Muscle of back (tissue), 13 donors: Measurements from ENCODE around the gene KRT6A. TPM values are rescaled to one million over a fixed set of nuclear protein-coding genes. Genes with fewer than 3 reads are reported as not detected.

Experiments
- DNase-seq, 3 donors: peaks; one replicate each; pipeline versions ENCODE4 v3.0.0 to v3.0.0-alpha.2; 2013
- long read RNA-seq, 9 donors: transcript quantifications; one replicate each; lab custom pipeline, GENCODE V29; 2026
- polyA plus RNA-seq, 10 donors: library from polyadenylated mRNA; unstranded; fragments of 120-200 nt; gene quantifications; one replicate each; pipeline ENCODE4 v1.2.1, GENCODE V29; 2013; ENCODE audit not compliant: insufficient read length in 10 of 10

The KRT6A gene
- 10 to 100 TPM in 2 of 10 donors, under 1 TPM in 1, not detected in 7; 0.20 to 38.7 (median 20.8) TPM for polyA plus RNA-seq
- long read RNA-seq, donor 1 = 0 reads
- long read RNA-seq, donor 2 = 0 reads
- long read RNA-seq, donor 3 = 0 reads
- long read RNA-seq, donor 4 = 0 reads
- long read RNA-seq, donor 5 = 0 reads
- long read RNA-seq, donor 6 = 0 reads
- long read RNA-seq, donor 7 = 0 reads
- long read RNA-seq, donor 8, partial matches to known transcripts = 12 of 15 reads
- long read RNA-seq, donor 8, other reads (novel, unspliced or antisense) = 0 of 15 reads
- long read RNA-seq, donor 9 = 0 reads

DNA sequence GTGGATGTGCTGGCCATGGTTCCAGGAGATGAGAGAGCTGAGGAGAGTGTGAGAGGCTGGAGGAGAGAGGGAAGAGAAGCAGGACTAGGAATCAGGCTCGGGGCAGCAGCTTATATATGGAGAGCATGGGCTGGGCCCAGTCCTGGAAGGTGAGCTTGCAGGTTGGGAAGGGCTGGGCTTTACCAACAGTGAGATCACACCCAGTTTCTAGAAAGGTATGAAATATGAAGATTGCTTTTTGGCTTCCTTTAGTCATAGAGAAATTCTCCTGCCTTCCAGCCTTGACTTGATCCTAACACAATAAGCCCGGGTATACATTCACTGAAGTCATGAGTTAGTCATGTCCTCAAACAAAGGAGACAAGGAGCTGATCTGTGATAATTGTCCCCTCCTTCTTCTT lies at the start of gene KRT6A:
Gene KRT6A (minus strand): TSS at position 86 of the 400 bp plus-strand sequence. CDS start 69 bp downstream, at position 17.
- DNase-seq = no peak

DNA sequence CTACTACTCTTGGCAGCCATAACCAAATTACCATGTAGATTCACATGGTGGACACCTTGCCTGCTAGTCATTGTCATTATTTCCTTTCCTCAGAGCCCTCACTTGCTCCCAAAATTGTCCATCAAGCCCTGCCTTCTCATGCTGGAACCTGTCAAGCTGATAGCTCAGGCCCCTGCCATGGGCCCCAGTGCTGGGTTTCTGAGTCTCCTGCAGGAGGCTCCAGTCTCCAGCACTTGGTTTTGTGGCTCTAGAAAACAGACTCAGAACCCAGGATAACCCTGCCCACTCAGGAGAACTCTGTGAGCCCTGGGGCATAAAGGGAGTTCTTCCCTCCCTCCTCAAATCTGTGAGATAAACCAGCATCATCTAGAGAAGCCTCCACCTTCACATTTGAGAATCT lies 49.1 kb upstream of the KRT6A start:
- DNase-seq = no peak

DNA sequence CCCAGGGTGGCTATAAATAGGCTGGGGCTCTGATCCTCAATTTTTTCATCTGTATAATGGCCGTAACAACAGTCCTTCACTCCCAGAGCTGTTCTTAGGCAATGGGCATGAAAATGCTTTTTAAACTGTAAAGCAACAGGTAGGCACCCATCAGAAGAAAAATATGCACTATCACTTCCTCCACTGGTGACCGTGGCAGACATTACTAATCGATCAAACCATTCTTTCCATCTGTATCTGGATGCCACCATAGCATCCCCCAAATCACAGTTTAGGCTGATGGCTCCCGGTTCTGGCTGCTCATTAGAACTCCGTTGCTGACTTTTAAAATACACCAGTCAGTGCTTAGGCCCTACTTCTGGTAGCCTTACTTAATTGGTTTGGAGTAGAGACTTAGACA lies 48.7 kb upstream of the KRT6A start:
- DNase-seq = no peak

DNA sequence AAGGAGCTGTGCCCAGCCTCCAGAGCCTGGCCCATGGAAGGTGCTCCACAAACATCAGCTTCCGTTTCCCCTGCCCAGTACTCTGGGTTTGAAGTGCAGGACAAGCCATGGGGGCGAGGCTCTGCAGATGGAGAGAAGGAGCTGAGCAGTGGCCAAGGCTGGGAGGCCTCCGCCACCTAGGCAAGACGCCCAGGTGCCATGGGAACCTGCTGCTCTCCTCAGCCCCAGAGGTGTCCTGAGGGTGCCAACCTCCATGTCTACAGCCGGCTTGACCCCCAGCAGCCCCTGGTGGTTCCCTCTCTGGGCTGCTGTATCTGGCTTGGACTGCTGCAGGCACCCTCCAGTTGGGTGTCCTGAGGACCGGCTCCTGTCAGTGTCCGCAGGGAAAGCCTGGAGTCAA lies 47.5 kb upstream of the KRT6A start:
- no peak for DNase-seq

DNA sequence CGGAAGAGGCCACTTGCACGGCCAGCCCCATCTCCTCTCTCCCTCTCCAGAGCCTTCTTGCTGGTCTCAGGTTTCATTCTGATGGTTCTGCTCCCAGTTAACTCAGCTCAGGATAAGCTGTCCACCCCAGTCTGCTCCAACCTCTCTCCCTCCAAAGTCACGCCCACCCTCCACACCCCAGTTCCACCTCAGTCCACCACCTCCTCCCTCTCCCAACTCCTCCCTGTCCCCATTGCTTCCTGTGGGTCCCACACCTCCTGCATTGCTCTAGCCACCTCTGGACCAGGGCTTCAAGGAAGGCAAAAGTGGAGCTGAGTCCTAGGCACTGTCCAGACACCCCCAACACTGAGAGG lies 46.7 kb upstream of the KRT6A start:
- DNase-seq = no peak

DNA sequence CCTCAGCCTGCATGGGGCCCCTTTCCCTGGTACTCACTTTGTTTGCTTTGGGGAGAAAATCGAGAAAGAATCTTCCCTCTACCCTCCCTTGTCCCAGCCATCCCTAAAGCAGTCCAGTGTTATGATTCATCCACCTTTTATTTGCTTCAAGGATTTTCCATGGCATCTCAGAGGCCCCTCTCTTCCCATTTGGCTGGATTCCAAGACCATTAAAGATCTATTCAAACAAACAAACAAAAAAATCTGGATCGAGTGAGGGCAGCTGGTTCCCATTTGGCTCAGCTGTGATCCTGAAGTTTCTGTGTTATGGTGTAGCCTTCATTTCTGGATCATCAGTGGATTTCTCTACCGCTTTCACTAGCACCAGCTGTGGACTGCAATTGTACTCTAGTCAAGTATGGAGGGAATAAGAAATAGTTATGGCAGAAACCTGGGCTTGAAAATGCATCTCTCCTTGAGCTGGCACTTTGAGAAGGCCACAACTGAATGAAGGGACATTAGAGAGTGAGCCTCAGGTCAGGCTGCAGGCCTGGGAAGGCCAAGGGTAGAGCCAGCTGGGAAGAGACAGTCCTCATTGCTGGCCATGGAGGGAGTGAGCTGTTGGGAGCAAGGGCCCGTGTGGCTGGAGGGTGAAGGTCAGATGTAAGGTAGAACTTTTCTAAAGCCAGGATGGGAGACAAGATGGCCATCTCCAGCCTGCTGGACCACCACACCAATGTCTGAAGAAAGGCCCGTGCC lies 46.2 kb upstream of the KRT6A start:
- DNase-seq = peak; percentile 55 to 77 (median 62)

DNA sequence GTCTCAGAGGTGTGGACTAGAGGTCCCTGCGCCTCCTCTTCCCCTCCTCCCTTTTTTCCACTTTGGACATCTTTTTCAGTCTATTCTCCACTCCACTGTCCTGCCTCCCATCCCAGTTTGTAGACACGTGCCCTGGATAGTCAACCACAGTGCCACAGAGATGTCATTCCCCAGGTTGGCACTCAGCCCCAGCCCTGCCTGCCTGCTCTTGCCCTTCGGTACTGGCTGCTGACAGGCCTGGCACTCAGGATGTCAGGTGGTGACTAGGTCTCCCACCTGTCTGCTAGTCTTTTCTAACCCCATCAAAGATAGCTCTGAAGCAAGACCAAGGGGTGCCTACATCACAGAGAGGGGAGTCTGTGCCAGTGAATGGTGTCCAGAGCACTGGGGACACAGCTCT lies 44.0 kb upstream of the KRT6A start:
- no peak for DNase-seq

DNA sequence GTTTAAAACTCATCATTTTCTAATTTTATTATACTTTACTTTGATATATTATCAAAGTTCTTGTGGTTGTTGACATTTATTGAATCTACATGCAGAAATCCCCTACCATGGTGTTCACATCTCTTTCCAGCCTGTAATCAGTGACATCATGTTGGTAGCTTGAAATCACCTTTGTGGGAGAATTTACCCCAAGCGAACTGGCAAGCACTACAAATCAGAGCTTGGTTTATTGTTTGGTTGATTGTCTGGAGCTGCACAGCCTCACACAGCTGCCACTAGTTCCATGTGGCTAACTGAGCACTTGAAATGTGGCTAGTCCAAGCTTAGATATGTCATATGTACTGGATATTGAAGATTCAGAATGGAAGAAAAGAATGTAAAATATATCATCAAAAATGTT lies 42.5 kb upstream of the KRT6A start:
- DNase-seq = no peak

DNA sequence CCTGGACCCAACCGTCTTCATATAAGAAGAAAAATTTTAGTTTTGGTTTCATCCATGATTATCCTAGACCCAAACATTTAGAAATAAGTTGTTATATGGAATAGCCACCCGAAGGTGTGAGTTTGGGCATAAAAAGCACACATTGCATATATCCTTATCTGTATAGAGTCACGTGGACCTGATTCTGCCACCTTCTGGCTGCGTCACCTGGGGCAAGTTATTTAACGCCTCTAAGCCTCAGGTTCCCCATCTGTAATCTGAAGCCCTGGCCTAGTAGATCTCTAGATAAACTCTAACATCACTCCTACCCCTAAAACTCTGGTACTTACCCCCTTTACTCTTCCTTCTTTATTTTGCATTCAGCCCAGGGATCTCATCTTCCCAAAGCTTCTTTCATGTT lies 41.4 kb upstream of the KRT6A start:
- no peak for DNase-seq

DNA sequence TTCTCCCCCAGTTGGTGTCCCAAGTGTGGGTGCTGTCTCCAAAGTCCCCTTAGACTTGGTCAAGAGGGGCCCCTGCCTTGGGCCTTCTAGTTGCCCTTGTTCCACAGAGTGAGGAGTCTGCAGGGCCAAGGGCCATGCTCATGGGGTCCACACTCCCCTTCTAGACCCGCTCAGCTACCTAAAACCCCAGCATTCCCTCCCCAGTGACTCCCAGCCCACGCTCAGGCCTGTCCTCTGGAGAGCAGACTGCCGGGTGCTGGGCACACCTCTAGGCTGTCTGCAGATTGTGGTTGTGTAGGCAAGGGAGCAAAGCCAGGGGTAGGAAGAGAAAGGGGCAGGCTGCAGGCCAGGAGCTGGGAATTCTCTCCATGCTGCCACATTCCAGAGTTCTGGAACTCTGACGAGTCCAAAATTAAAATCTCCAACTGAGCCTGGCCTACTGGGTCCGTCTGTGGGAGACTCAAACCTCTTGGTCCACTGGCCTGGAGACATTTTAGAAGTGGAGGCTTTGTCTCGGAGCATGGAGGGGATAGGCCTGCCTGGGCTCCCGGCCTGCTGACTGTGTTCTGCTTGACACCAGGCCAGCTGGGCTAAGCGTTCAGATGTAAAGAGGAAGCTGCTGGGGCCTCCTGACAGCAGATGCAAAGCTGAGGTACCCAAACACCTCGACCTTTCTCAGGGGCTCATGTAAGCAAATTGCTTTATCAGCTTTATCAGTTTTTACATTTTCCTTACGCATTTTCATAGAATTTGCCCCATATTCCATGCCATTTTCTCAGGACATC lies 40.8 kb upstream of the KRT6A start:
- DNase-seq = peak in 1 of 3 donors; percentile 35

DNA sequence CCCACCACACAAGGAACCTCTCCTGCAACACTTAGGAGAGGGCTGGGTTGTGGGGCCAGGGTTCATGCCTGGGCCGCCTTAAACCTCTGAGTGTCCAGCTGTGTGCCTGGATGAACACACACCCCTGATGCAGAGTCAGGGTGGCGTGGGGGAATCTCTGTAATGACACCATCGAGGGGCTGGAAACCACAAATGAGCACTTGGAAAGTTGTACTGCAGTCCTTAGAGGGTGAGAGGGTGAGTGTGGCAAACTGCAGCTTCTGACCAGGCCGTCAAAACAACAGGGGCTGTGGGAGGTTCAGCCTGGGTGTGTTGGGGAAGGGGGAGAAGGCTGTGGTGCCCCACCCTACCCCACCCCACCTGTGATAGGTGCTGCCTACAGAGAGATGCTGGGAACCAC lies 39.6 kb upstream of the KRT6A start:
- no peak for DNase-seq

DNA sequence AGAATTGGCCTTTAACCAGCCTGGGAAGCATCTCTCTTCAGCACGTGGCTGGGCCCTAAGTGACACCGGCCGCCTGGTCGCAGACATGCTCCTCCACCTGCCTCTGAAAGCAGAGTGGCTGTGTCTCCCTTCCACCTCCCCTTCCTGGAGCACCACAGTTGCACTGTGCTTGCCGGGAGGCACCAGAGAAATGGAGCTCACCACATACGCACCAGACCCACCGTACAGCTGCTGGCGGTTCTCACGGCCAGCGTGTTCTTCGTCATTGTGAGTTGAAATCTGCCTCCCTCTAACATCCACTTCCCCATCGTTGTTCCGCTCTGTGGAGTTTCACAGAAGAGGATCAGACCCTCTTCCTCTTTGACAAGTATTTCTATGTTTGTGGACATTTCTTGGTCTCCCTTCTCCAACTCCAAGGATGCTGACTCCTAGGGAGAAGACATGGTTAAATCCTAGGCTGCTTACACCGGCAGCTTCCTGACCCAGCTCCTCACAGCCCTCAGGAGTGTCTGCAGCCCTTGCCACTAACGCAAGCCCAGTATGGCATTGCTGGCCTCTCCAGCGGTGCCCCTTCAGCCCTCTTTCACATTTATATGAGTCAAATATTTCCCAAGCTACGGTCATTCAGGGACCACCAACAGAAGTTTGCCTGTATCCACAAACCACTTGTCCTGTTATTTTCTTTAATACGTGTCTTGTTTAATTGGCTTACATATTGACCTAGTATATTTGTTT lies 38.7 kb upstream of the KRT6A start:
- no peak for DNase-seq

DNA sequence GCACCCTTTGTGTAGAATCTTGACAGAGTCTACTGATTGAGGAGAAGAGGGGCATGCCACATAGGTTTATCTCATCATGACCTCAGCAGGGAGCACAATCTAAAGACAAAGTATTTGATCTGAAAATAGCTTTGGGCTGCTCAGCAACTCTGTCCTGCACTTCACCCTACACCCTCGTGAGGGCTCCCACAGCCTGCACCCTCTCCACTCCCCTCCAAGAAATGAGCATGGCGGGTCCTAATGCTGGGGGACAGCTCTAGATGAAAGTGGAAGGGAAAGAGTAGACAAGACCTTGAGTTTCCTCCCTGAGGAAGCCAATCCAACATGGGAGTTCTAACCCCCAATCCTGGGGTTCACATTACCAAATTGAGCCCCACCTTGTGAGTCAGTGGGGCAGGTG lies 37.8 kb upstream of the KRT6A start:
- no peak for DNase-seq

DNA sequence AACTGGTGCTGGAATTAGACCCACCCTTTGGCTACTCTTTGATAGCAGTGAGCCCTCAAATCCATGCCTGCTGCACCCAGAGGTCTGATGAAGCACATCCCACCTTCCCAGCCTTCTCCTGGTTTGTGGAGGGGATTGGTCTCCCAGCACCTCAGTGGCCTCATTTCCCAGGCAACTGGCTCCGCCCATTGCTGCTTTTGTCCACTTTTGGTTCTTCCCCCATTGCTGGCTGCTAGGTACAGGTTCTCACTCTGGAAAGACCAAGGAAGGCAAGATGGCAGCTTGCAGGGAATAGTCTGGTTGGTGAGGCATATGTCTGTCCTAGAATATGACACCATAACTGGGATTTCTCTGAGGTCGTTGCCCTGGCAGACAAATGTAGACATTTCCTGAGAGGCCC lies 37.3 kb upstream of the KRT6A start:
- DNase-seq = no peak

DNA sequence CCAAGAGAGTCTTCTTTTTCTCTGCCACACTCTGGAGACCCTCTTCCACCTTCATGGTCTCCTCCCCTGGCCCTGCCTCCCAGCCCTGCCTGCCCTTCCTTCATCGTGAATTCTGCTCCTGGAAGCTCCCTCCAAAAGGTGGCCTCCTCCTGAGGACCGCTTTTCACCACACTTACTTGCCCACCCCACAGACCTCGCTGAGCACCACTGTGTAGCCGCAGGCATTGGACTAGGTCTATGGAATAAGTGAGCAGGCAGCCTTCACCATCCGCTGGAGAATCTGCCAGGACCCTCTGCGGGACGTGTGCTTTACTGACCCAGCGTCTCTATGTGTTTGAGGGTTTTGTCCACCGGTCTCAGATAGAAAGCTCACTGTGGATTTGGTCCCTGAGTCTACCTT lies 36.8 kb upstream of the KRT6A start:
- no peak for DNase-seq

DNA sequence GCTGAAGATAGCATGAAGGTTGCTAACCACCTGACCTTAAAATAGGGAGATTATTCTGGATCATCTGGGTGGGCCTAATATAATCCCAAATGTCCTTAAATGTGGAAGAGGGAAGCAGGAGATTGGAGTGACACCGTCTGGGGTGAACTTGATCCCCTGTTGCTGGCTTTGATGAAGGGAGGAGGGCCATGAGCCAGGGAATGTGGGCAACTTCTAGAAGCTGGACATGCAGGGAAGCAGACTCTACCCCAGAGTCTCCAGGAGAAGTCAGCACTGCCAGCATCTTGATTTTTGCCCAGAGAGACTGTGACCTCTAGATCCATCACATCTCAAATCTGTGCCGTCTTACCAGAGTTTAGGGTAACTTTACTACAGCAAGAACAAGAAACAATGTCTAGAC lies 36.4 kb upstream of the KRT6A start:
- no peak for DNase-seq

DNA sequence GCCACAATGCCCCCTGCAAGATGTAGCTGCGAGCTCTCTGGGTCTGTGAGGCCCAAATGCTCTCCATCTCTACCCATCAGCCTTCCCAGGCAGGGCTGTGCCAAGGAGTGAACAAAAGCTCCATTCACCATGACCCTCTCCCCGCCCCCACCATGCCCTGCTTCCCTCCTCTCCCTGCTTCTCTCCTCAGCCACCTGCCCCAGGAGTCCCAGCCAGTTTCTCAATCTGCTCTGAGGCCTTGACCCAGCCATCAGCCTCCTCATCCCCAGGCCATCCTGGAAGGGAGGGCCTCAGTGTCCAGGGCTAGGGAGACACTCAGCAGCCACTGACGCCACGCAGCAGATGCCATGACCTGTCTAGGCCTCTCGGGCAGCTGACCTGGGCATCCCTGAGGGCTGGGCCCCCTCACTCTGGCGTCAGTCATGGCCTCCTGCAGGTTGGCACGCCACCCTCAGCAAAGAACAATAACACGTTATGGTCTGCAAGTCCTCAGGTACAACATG lies 35.6 kb upstream of the KRT6A start:
- DNase-seq = no peak

DNA sequence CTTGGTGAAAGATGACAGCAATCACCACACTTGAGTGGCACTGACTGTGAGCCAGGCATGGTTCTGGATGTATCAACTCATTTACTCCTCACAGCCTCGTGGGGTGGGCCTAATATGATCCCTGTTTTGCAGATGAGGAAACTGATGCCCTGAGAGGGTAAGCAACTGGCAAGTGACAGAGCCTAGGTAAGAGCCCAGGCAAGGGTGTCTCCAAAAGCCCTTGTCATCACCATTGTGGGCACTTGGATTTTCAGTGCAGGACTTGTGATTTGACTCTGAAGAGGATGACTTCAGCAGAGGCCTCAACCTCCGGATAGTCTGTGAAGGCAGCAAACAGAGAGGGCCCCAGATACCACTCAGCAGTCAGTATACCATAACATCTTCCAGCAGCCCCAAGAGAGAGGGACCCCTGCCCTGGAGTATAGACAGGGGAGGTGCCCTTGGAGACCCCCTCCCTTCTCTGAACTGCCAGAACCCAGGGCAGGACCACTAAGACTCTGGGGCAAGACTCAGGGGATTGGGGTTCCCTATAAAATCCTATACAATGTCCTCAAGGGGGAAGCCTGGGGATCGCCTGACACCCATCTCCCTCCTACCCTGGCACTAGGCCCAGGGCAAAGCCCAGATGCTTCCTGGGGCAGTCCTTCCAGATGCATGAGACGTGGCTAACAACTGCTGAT lies 34.2 kb upstream of the KRT6A start:
- no peak for DNase-seq

DNA sequence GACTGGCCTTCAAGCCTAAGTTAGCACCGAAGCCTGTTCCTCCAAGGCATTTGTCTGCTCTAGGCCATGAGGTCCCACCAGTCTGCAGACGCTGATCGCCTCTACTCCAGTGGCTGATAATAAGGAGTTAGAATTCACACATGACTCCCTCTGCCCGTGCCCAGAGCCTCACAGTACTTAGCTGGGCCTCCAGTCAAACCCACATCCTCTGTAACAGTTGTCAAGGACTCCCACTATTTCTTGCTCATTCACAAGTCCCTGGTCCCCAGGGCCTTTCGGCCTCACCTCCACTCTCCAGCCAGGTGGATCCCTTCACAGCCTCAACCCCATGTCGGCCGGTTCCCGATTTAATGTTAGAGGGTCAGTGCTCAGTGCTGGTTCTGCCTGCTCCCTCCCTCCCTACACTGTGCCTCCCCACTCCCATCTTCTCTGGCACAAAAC lies 33.5 kb upstream of the KRT6A start:
- no peak for DNase-seq

DNA sequence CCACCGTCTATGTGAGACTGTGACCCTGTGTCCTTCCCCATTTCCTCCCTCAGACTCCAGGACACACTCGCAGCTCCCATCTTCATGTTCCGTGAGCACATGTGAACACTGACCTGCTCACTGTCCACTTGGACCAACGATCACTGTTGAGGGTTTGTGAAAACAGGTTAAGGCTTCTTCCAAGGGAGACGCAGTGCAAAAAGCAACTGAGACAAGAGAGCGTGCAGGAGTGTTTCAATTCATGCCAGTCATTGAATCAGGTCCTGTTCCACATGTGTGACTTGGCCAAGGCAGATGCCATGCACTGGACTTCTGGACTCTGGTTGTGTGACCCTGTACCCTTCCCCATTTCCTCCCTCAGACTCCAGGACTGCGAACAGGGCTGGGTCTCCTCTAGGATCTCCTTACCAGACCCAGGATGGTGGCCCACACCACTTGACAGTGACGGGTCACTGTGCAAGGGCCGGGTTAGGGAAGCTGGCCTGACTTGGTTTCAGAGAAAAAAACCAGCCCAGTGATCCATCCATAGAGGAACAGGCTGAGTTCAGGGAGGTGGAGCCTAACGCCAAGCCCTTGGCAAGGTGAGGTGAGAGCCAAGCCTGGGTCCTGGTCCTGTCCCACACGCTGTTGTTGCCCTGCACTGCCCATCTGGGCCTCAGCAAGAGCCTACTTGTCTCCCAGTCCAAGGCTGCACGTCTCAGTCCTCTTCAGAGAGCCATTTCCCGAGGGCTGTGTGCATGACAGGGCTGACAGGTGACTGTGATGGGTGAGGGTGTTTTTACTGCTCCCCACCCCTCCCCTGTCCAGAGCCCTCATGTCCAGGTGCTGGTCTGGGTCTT lies 32.8 kb upstream of the KRT6A start:
- DNase-seq = no peak
